Measurements from ENCODE around the gene BRINP1.
"Not testable (repeated sequence)": the region's sequence is repeated elsewhere in the genome, so short reads cannot be mapped to it uniquely, and the experiment has no call there.

The BRINP1 gene

GRCh38 chr9:119195521-119195920 is 173.7 kb downstream of the BRINP1 start:
- DNase-seq = no peak

GRCh38 chr9:119185298-119185697 is 183.9 kb downstream of the BRINP1 start:
- no peak for DNase-seq

DNA sequence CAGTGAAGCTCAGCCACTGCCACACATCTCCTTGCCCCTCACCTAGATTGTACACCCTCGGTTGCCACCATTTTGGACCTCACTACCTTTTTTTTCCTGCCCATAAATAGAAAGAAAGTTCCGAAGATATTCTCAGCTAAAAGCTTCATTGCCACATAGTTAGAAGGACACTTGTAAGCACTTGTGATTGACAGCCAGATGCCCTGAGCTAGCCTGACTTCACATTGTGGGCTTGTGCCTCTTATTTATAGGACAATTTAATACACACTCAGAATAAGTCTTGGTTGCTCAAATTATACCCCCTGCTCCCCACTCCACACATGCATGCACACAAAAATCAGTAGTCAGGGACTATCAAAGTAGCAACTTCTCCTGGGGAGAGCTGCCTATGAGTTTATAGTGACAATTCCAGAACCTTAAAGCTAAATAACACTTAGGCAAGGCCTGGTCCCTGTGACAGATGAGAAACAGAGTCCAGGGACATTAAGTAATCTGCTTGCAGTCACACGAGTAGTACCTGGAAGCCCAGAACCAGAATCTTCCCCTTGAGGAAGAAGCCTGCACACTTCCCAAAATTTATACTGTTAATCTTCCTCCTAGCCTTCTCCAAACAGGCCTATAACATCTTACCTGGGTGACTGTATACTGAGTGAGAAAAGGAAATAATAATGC is 184.8 kb downstream of the BRINP1 start:
- no peak for DNase-seq

DNA sequence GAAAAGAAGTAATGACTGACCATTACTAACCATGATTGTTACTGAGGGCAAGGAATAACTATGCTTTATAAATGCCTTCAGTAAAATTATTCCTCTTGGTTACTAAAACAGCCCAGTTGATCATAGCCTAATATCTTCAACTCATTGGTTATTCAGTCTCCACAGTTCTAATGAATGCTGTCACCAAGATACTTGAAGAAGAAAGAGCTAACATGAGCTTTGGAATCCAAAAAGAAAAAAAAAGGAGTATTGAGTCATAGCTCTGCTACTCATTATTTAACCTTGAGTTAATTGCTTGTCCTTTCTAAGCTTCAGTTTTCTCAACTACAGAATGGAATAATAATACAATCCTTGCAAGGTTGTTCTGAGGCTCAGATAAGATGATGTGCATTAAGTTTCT is 187.7 kb downstream of the BRINP1 start:
- DNase-seq = no peak

- no peak for DNase-seq
Observed at GRCh38 chr9:119180897-119181296, 188.3 kb downstream of the BRINP1 start.

DNA sequence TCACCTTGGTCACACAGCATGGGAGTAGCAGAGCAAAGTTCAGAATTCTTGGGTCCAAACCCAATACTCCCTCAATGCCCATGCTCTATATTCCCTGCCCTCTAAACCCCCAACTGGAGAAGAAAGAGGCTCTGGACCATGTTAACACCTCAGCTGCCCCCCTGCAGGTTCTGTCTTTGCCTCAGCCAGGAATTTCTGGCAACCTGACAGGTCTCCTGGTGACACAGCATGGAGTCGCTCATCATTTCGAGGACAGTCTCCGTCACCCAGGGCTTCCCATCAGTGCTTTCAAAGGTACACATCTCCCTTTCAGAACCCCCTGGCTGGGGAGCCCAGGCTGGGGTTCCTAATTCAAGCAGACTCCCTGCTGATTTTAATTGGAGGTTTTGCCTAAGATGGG is 189.5 kb downstream of the BRINP1 start:
- DNase-seq = no peak

DNA sequence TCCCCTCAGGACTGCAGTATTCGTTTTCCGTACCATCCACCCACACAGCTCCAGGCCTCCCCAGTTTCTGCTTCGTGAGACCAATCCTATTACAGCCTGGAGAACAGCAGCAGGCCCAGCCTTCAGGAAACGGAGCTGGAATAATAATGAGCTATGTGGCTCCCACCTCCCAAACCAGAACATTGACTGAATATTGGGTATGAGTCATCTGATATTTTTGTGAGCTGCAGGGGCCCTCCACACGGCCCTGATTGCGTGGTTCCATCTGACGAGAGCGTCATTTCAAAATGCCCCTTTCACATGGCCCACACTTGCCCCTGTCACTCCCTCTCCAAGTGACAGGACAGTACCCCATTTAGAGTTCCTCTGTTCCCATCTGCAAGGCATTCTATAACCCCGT is 192.0 kb downstream of the BRINP1 start:
- no peak for DNase-seq

- no peak for DNase-seq
Observed at GRCh38 chr9:119175581-119175980, 193.7 kb downstream of the BRINP1 start.

- not testable (repeated sequence) for DNase-seq
Observed at GRCh38 chr9:119169222-119169621, 200.0 kb downstream of the BRINP1 start.

GRCh38 chr9:119167876-119168275 is 201.4 kb downstream of the BRINP1 start:
- DNase-seq = no peak

- no peak for DNase-seq
Observed at GRCh38 chr9:119167267-119167666, 202.0 kb downstream of the BRINP1 start.

- DNase-seq = no peak
Observed at GRCh38 chr9:119166096-119166495, 203.1 kb downstream of the BRINP1 start.

GRCh38 chr9:119165131-119165530 is 204.1 kb downstream of the BRINP1 start:
- no peak for DNase-seq

DNA sequence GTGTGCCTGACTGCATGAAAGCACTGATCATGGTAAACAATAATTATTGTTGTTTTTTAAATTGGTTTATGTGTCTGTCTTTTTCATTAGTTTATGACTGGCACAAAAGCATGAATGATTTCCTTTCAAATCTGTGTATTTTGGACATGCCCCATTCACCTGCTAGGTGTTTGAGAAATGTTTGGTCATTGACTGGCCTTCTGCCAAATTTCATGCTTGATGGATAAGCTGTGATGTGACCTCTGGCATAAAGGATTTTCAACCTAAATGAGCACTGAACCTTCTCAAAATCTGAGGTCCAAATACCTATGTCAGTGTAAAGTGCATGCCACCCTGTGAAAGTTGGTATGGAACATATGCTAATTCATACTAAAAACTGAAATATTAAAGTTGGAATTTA is 204.5 kb downstream of the BRINP1 start:
- DNase-seq = no peak

GRCh38 chr9:119160551-119160950 is 208.7 kb downstream of the BRINP1 start:
- no peak for DNase-seq

- no peak for DNase-seq
Observed at GRCh38 chr9:119159386-119159785, 209.8 kb downstream of the BRINP1 start.

DNA sequence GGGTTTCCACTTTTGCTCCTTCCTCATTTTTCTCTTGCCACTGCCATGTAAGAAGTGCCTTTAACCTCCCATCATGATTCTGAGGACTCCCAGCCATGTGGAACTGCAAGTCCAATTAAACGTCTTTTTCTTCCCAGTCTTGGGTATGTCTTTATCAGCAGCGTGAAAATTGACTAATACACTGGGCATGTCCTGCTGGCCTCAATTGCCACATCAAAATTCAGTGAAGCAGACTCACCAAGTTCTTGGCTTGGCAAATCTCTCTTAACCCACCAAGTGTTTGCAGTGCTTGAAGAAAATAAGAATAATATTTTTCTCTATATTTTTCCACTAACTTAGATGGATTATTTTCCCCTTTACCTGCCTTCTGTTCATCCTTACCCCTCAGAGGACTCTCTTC is 212.0 kb downstream of the BRINP1 start:
- DNase-seq = no peak

GRCh38 chr9:119156354-119156753 is 212.9 kb downstream of the BRINP1 start:
- DNase-seq = no peak

- no peak for DNase-seq
Observed at GRCh38 chr9:119154527-119154926, 214.7 kb downstream of the BRINP1 start.

DNA sequence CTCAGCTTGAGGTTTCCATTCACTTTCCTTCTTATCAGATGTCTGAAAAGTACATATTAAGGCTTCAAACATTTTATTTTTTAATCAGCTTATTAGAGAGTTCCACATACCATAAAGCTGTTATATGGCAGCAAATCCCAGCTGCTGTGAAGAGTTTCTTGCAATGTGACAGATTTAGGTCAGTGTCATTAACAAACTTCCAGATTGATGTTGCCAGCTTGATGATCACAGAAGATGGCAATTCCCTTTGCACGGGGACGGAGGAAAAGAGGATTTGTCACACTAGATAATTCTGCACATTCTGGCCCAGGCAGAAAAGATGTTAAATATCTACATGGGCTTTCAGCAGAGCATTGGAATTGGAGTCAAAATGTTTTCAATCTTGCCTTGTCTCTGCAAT is 215.8 kb downstream of the BRINP1 start:
- DNase-seq = no peak

- DNase-seq = no peak
Observed at GRCh38 chr9:119148855-119149254, 220.4 kb downstream of the BRINP1 start.

DNA sequence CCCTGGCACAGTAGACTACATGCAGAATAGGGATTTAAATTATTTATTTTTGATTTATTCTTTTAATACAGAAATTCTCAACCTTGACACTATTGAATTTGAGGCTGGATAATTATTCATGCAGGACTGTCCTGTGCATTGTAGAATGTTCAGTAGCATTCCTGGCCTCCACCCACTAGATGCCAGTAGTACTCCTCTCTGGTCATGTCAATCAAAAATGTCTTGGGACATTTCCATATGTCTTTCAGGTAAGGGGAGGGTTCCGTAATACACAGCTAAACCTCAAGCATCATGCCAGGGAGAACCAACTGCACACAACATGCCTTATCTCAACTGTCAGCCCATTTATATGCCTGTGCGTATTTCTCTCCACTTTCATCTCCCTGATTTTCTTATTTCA is 231.8 kb downstream of the BRINP1 start:
- no peak for DNase-seq

DNA sequence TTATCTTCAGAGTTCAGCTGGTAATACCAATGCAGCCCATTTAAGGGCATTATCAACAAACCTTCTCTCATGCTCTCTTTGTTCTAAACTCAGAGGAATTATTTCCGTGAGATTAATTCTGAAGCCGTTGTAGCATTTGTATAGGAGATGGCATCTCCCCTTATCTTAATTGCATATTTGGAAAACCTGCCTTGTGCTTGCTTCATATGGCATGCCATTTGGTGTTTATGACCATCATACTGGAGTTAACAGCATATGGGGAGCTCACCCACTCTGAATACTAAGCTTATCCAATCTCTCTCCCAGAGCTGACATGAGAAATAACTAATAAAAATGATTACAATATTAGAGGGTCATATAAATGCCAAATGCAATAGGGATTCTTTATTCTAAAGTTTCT is 243.2 kb downstream of the BRINP1 start:
- no peak for DNase-seq

DNA sequence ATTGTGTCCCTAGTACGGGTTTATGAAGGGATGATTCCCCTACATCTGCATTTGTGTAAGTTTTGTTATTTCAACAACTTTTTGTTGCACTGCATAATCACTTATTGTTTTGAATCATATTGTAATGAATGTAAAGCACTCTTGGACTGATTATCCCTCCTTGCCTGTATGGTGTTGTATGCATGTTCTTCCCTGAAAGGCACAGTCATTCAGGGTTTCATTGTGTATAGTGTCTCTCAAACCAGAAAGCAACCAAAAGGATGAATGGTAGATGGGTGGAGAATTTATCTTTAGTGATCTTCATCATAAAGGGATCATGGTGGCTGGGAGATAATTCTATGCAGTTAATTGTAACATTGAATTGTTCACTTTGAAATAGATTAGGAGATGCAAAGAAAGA is 247.3 kb downstream of the BRINP1 start:
- DNase-seq = no peak

DNA sequence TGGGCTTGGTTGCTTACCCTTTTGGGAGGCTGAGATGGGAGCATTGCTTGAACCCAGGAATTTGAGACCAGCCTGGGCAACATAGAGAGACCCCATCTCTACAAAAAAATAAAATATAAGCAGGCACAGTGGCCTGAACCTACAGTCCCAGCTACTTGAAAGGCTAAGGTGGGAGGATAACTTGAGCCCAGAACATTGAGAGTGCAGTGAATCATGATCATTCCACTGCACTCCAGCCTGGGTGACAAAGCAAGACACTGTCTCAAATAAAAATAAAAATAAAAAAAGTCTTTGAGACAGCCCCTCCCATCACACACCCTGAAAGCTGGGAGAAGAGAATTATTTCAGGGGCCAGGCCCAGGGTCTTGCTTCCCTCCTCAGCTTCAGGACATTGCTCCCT is 251.8 kb downstream of the BRINP1 start:
- no peak for DNase-seq
